A549 (cell line): ENCODE data around the gene B9D2. TPM values are rescaled to one million over a fixed set of nuclear protein-coding genes. Genes with fewer than 3 reads are reported as not detected.

Experiments
- ATAC-seq, 2 experiments: fragments of 200-7000 bp in 1 of 2; fragments of >200 bp in 1 of 2; cut with Nextera tagmentation in 1 of 2; cut with Tn5 transposase in 1 of 2; 3 replicates each; pipeline versions ENCODE4 v1.8.0 to v1.9.1; 2018 to 2020; ENCODE audit warnings: mild to moderate bottlenecking in 1 of 2, moderate library complexity in 1 of 2
- CTCF ChIA-PET: fragments of 300-600 bp; sonication (Branson Sonifier 250); formaldehyde crosslinking; extraction: SDS; loops from one replicate; lab custom pipeline; 2021; ENCODE audit warnings: antibody characterized with exemption, inconsistent platforms; lab: Yijun Ruan, JAX
- POLR2A ChIA-PET: fragments of 350-600 bp; formaldehyde crosslinking; extraction: SDS; loops from one replicate; lab custom pipeline; 2021; ENCODE audit warnings: antibody characterized with exemption, inconsistent platforms; lab: Yijun Ruan, JAX
- DNase-seq, 2 experiments: peaks; one replicate each; pipeline versions ENCODE4 v3.0.0 to v3.0.0-alpha.2; 2011 to 2016; ENCODE audit warnings: low read depth in 1 of 2, low spot score in 1 of 2
- FAIRE-seq: peaks from 2 replicates; lab custom pipeline; 2011; peaks lifted over from hg19 to GRCh38; lab: Jason Lieb, UNC
- H3K27ac ChIP-seq, 2 experiments: fragments of >200 bp; sonication (Bioruptor Twin); formaldehyde crosslinking; 3 replicates each; pipeline ENCODE4 v1.5.1; 2016 to 2017
- H3K4me1 ChIP-seq: fragments of >200 bp; sonication (Bioruptor Twin); formaldehyde crosslinking; 3 replicates; pipeline ENCODE4 v1.6.1; 2016
- H3K4me2 ChIP-seq: fragments of >200 bp; sonication (Bioruptor Twin); formaldehyde crosslinking; 3 replicates; pipeline ENCODE4 v1.6.1; 2016
- H3K4me3 ChIP-seq: fragments of >200 bp; sonication (Bioruptor Twin); formaldehyde crosslinking; 3 replicates; pipeline ENCODE4 v1.5.1; 2016
- H3K9me3 ChIP-seq: fragments of >200 bp; sonication (Bioruptor Twin); formaldehyde crosslinking; 3 replicates; pipeline ENCODE4 v1.6.1; 2016
- BHLHE40 ChIP-seq: IDR thresholded peaks from 2 replicates; pipeline ENCODE4 v1.6.1; 2012; ENCODE audit warnings: low read depth, low read length, inconsistent platforms
- CBX2 ChIP-seq: fragments of 200-600 bp; sonication (generic); IDR thresholded peaks from 2 replicates; pipeline ENCODE4 v1.6.1; 2016; ENCODE audit warnings: low read depth, mild to moderate bottlenecking, borderline replicate concordance
- CEBPB ChIP-seq, 2 experiments: fragments of >200 bp in 1 of 2; sonication (Bioruptor Twin) in 1 of 2; formaldehyde crosslinking in 1 of 2; IDR thresholded peaks; 2 replicates each; pipeline ENCODE4 v1.6.1; 2012 to 2016
- CHD2 ChIP-seq: fragments of 150-350 bp; IDR thresholded peaks from 2 replicates; pipeline ENCODE4 v1.6.1; 2014; ENCODE audit warnings: low read length; ENCODE audit not compliant: partially characterized antibody
- CHD4 ChIP-seq: fragments of 200-600 bp; sonication (generic); IDR thresholded peaks from 2 replicates; pipeline ENCODE4 v1.6.1; 2016; ENCODE audit warnings: antibody characterized with exemption, mild to moderate bottlenecking, borderline replicate concordance
- E2F6 ChIP-seq: IDR thresholded peaks from 2 replicates; pipeline ENCODE4 v1.6.1; 2012; ENCODE audit warnings: low read depth, borderline replicate concordance
- ESRRA ChIP-seq: fragments of 150-350 bp; IDR thresholded peaks from 2 replicates; pipeline ENCODE4 v1.6.1; 2014; ENCODE audit warnings: mild to moderate bottlenecking, low read length, borderline replicate concordance
- FOSB ChIP-seq: fragments of 250-450 bp; sonication (Bioruptor Pico); IDR thresholded peaks from 2 replicates; pipeline ENCODE4 v1.5.0; 2020; ENCODE audit warnings: mild to moderate bottlenecking, moderate library complexity
- FOXS1 ChIP-seq: fragments of 250-450 bp; sonication (Bioruptor Pico); IDR thresholded peaks from 2 replicates; pipeline ENCODE4 v1.5.0; 2020; ENCODE audit warnings: mild to moderate bottlenecking, moderate library complexity
- HDAC2 ChIP-seq: fragments of 200-600 bp; sonication (generic); IDR thresholded peaks from 2 replicates; pipeline ENCODE4 v1.6.1; 2016
- HMGXB4 ChIP-seq: fragments of 250-450 bp; sonication (Bioruptor Pico); IDR thresholded peaks from 2 replicates; pipeline ENCODE4 v1.5.0; 2021; ENCODE audit warnings: mild to moderate bottlenecking, moderate library complexity, borderline replicate concordance
- HOXA7 ChIP-seq: fragments of 250-450 bp; sonication (Bioruptor Pico); IDR thresholded peaks from 2 replicates; pipeline ENCODE4 v1.5.0; 2020; ENCODE audit warnings: mild to moderate bottlenecking, moderate library complexity
- HOXB13 ChIP-seq: fragments of 250-450 bp; sonication (Bioruptor Pico); IDR thresholded peaks from 2 replicates; pipeline ENCODE4 v1.5.0; 2020; ENCODE audit warnings: low read depth, mild to moderate bottlenecking, moderate library complexity
- HOXB5 ChIP-seq: fragments of 250-450 bp; sonication (Bioruptor Pico); IDR thresholded peaks from 2 replicates; pipeline ENCODE4 v1.5.0; 2020; ENCODE audit warnings: mild to moderate bottlenecking, moderate library complexity
- JUNB ChIP-seq: fragments of >200 bp; sonication (Bioruptor Twin); formaldehyde crosslinking; IDR thresholded peaks from 2 replicates; pipeline ENCODE4 v1.6.1; 2016
- KDM5A ChIP-seq: fragments of 200-600 bp; sonication (generic); IDR thresholded peaks from 2 replicates; pipeline ENCODE4 v1.6.1; 2016; ENCODE audit warnings: antibody characterized with exemption, mild to moderate bottlenecking
- MAX ChIP-seq: IDR thresholded peaks from 2 replicates; pipeline ENCODE4 v1.6.1; 2012
- MAZ ChIP-seq: fragments of 150-350 bp; IDR thresholded peaks from 2 replicates; pipeline ENCODE4 v1.6.1; 2014; ENCODE audit warnings: antibody characterized with exemption, low read depth, low read length, borderline replicate concordance
- PBX3 ChIP-seq: IDR thresholded peaks from 2 replicates; pipeline ENCODE4 v1.6.1; 2012
- POLR2A ChIP-seq: IDR thresholded peaks from 2 replicates; pipeline ENCODE4 v1.6.1; 2012; ENCODE audit warnings: mild to moderate bottlenecking, low read length
- POLR2AphosphoS2 ChIP-seq: conservative IDR thresholded peaks from 2 replicates; pipeline ENCODE4 v1.6.1; 2012; ENCODE audit warnings: low read length, improper control_type of control experiment, inconsistent platforms
- RAD21 ChIP-seq, 2 experiments: fragments of >200 bp in 1 of 2; sonication (Bioruptor Twin) in 1 of 2; formaldehyde crosslinking in 1 of 2; IDR thresholded peaks in 1 of 2; conservative IDR thresholded peaks in 1 of 2; 2 replicates in 1 of 2; 3 replicates in 1 of 2; pipeline ENCODE4 v1.6.1; 2012 to 2018; ENCODE audit warnings: inconsistent platforms in 1 of 2
- RARB ChIP-seq: fragments of 250-450 bp; sonication (Bioruptor Pico); IDR thresholded peaks from 2 replicates; pipeline ENCODE4 v1.8.0; 2021; ENCODE audit warnings: mild to moderate bottlenecking, moderate library complexity
- RCOR1 ChIP-seq: fragments of 150-350 bp; IDR thresholded peaks from 2 replicates; pipeline ENCODE4 v1.6.1; 2014; ENCODE audit warnings: antibody characterized with exemption, low read length, low read depth
- RFX5 ChIP-seq: fragments of 450-650 bp; IDR thresholded peaks from 2 replicates; pipeline ENCODE4 v1.7.1; 2014; ENCODE audit warnings: antibody characterized with exemption, mild to moderate bottlenecking, moderate library complexity
- RNF2 ChIP-seq: fragments of 200-600 bp; sonication (generic); IDR thresholded peaks from 2 replicates; pipeline ENCODE4 v1.6.1; 2016; ENCODE audit warnings: low read depth, mild to moderate bottlenecking, antibody characterized with exemption, moderate library complexity, borderline replicate concordance
- SREBF2 ChIP-seq: fragments of 450-650 bp; IDR thresholded peaks from 2 replicates; pipeline ENCODE4 v1.6.1; 2014; ENCODE audit warnings: mild to moderate bottlenecking, moderate library complexity
- TP53 ChIP-seq: fragments of 250-450 bp; sonication (Bioruptor Pico); IDR thresholded peaks from 2 replicates; pipeline ENCODE4 v1.5.0; 2021; ENCODE audit warnings: mild to moderate bottlenecking, moderate library complexity
- ZFP36 ChIP-seq: fragments of 450-650 bp; IDR thresholded peaks from 2 replicates; pipeline ENCODE4 v1.6.1; 2014; ENCODE audit warnings: borderline replicate concordance; ENCODE audit not compliant: partially characterized antibody
- WGBS: methylation state at CpG from one replicate; pipeline ENCODE4 v1.1.6; 2017; ENCODE audit errors: missing lambda C conversion rate; 5-methylcytosine and 5-hydroxymethylcytosine counted together
- polyA plus RNA-seq, 4 experiments: library from polyadenylated mRNA; depleted of rRNA in 3 of 4; stranded (reverse); fragments of >200 nt; fragmentation: RNase III in 1 of 4; extraction: RNeasy Plus Mini Kit Qiagen cat#74134 plus additional on column Dnase treatment in 1 of 4; gene quantifications; 2 replicates in 3 of 4; 3 replicates in 1 of 4; pipeline ENCODE4 v1.2.3, GENCODE V29; 2011 to 2017

B9D2 gene
- polyA plus RNA-seq, 2 of the 4 experiments (the other 2 are of a cell fraction) = 19.6 to 22.5 TPM

GRCh38 chr19:41377977-41378709 is 14.2 kb upstream of the B9D2 start:
- ATAC-seq (peak; percentile 31 to 35; a peak in 5 of 6 replicates), DNase-seq (no peak), FAIRE-seq (no peak)
- H3K4me1 ChIP-seq = peaks cover 18% of the 10 kb centered on the region
- H3K27ac ChIP-seq = no peak overlapping the region
- no peak overlapping the region for H3K4me2 ChIP-seq
- TF ChIP-seq RAD21 (conservative IDR thresholded peaks at IDR 0.05 in 1 of 2, IDR thresholded peaks at IDR 0.05 in 1 of 2) (no peak), TP53 (CRISPR knock-in tag) (no peak), RNF2 (no peak), HOXB5 (CRISPR knock-in tag) (no peak), POLR2A (no peak), KDM5A (no peak), BHLHE40 (no peak), HOXB13 (CRISPR knock-in tag) (no peak), HOXA7 (CRISPR knock-in tag) (no peak)
- no peaks in the 10 kb centered on the region for H3K9me3 ChIP-seq
- no peak overlapping the region for H3K4me3 ChIP-seq
- POLR2A ChIA-PET = interaction anchor here (1.1 to 1.3 kb wide), 2 partner anchors 9 to 61 kb away, joined by 4 to 5 read pairs; no protein-coding TSS in a partner anchor
- 90% methylated on average over 9 of the region's 9 CpGs for WGBS
- CTCF ChIA-PET = interaction anchor here (0.6 to 7.6 kb wide), 13 partner anchors 10 to 1064 kb away, joined by 3 to 37 read pairs (median 5); partner anchors contain the start of gene B9D2

GRCh38 chr19:41376998-41377365 is 13.0 kb upstream of the B9D2 start:
- peak overlapping the region; percentile 79 for H3K4me2 ChIP-seq
- H3K4me1 ChIP-seq = peaks cover 18% of the 10 kb centered on the region
- H3K9me3 ChIP-seq = no peaks in the 10 kb centered on the region
- peak overlapping the region; percentile 44; the same call in 1 of the 3 replicates for H3K4me3 ChIP-seq
- WGBS = 89% methylated on average over 8 of the region's 8 CpGs
- FAIRE-seq (no peak), ATAC-seq (peak; percentile 35 to 47), DNase-seq (no peak)
- TF ChIP-seq E2F6 (no peak), SREBF2 (no peak), RFX5 (no peak), PBX3 (no peak), FOXS1 (no peak), ESRRA (no peak), HDAC2 (no peak), RCOR1 (no peak), BHLHE40 (no peak), JUNB (no peak), CHD2 (no peak), ZFP36 (no peak)
- ChIA-PET POLR2A (interaction anchor here (0.5 to 1.3 kb wide), 3 partner anchors 13 to 190 kb away, joined by 3 to 4 read pairs (median 3); partner anchors contain the start of gene B9D2), CTCF (interaction anchor here (0.6 to 7.6 kb wide), 10 partner anchors 9 to 709 kb away, joined by 3 to 37 read pairs (median 4); partner anchors contain the start of gene B9D2)
- peak overlapping the region in 1 of 2 experiments; percentile 74; a peak in 4 of 6 replicates for H3K27ac ChIP-seq

- Histone ChIP-seq H3K4me3 (peak within 1 kb of the TSS; percentile 44), H3K4me1 (peaks cover 18% of the 10 kb centered on the region), H3K9me3 (no peaks in the 10 kb centered on the region), H3K4me2 (peak within 1 kb of the TSS; percentile 79), H3K27ac (peak within 1 kb of the TSS; percentile 45 to 74; a peak in 5 of 6 replicates)
- DNase-seq (no peak), ATAC-seq (peak; percentile 54 to 60), FAIRE-seq (no peak)
- 40% methylated on average over 47 of the region's 47 CpGs for WGBS
- ChIA-PET POLR2A (interaction anchor here (0.5 to 2.0 kb wide), 3 partner anchors 12 to 190 kb away, joined by 3 to 7 read pairs (median 3); partner anchors contain the start of gene B9D2), CTCF (interaction anchor here (0.6 to 7.6 kb wide), 12 partner anchors 8 to 708 kb away, joined by 3 to 37 read pairs (median 3); partner anchors contain the start of gene B9D2)
- TF ChIP-seq RARB (CRISPR knock-in tag) = no peak
- TF ChIP-seq HMGXB4 (CRISPR knock-in tag) = no peak
- no peak; the same call in 1 of the 2 replicates for TF ChIP-seq MAX
- TF ChIP-seq CBX2 = no peak
- TF ChIP-seq CEBPB (IDR thresholded peaks at IDR 0.05) = peak; percentile 92 to 97
- no peak for TF ChIP-seq MAZ
- TF ChIP-seq POLR2AphosphoS2 = 0 out of 2 replicates have a peak, but pooled peaks have one; percentile 68
- TF ChIP-seq POLR2A = peak; percentile 26; the same call in 1 of the 2 replicates
- TF ChIP-seq FOSB (CRISPR knock-in tag) = no peak
- TF ChIP-seq CHD4 = no peak
- TF ChIP-seq ESRRA = no peak
Measured at GRCh38 chr19:41376241-41376997, 12.5 kb upstream of the B9D2 start, which contains the start of gene TMEM91. Gene TMEM91 (plus strand): TSS chr19:41376533. CDS start chr19:41378310, 1,777 bp downstream.
